CD4-positive, CD25-positive, alpha-beta regulatory T cell (primary cell): Measurements from ENCODE around the gene RNPS1. TPM values are rescaled to one million over a fixed set of nuclear protein-coding genes. Genes with fewer than 3 reads are reported as not detected.

Source experiments
- ATAC-seq, 2 donors: fragments of 150-1000 bp; cut with Tn5 transposase; one replicate each; pipeline ENCODE4 v1.10.0; 2021; ENCODE audit warnings: low read depth in 2 of 2, moderate number of reproducible peaks in 2 of 2, moderate library complexity in 1 of 2
- DNase-seq, 3 donors: peaks; one replicate each; pipeline versions ENCODE4 v3.0.0 to v3.0.0-alpha.2; 2012 to 2022; ENCODE audit warnings: mixed read lengths in 1 of 3
- H3K27ac ChIP-seq: one replicate; pipeline ENCODE4 v1.7.0; 2013; ENCODE audit warnings: mild to moderate bottlenecking, low read length; ENCODE audit not compliant: insufficient read depth, poor library complexity, severe bottlenecking
- H3K27me3 ChIP-seq: one replicate; pipeline ENCODE4 v1.7.0; 2013; ENCODE audit warnings: low read length; ENCODE audit not compliant: control insufficient read depth, insufficient read depth
- H3K36me3 ChIP-seq: one replicate; pipeline ENCODE4 v1.7.0; 2013; ENCODE audit warnings: mild to moderate bottlenecking, low read length, moderate library complexity; ENCODE audit not compliant: control insufficient read depth, insufficient read depth
- H3K4me1 ChIP-seq: 2 replicates; pipeline ENCODE4 v1.7.0; 2013; ENCODE audit warnings: mild to moderate bottlenecking, low read length; ENCODE audit not compliant: insufficient read depth, control insufficient read depth, poor library complexity, severe bottlenecking
- H3K4me3 ChIP-seq: one replicate; pipeline ENCODE4 v1.7.0; 2013; ENCODE audit warnings: low read depth, mild to moderate bottlenecking, low read length, moderate library complexity
- H3K9me3 ChIP-seq, 2 experiments: 1 replicate in 1 of 2; 2 replicates in 1 of 2; pipeline ENCODE4 v1.7.0; 2013; ENCODE audit warnings: low read length in 2 of 2, mild to moderate bottlenecking in 1 of 2, moderate library complexity in 1 of 2; ENCODE audit not compliant: control insufficient read depth in 2 of 2
- H3K27ac Mint-ChIP-seq, 3 donors: one replicate each; pipeline ENCODE4 v1.8.0; 2020 to 2022; ENCODE audit warnings: mild to moderate bottlenecking in 3 of 3, mixed read lengths in 3 of 3, moderate library complexity in 2 of 3
- H3K27me3 Mint-ChIP-seq: one replicate; pipeline ENCODE4 v1.8.0; 2022; ENCODE audit warnings: mild to moderate bottlenecking, mixed read lengths
- H3K36me3 Mint-ChIP-seq: one replicate; pipeline ENCODE4 v1.8.0; 2020; ENCODE audit warnings: mixed read lengths
- H3K4me1 Mint-ChIP-seq, 4 donors: one replicate each; pipeline ENCODE4 v1.8.0; 2020 to 2022; ENCODE audit warnings: mixed read lengths in 4 of 4, mild to moderate bottlenecking in 1 of 4
- H3K4me3 Mint-ChIP-seq, 4 donors: one replicate each; pipeline ENCODE4 v1.8.0; 2020 to 2022; ENCODE audit warnings: mild to moderate bottlenecking in 4 of 4, mixed read lengths in 4 of 4, moderate library complexity in 3 of 4
- H3K9me3 Mint-ChIP-seq, 7 donors: one replicate each; pipeline ENCODE4 v1.8.0; 2020 to 2022; ENCODE audit warnings: mixed read lengths in 7 of 7, mild to moderate bottlenecking in 3 of 7, moderate library complexity in 2 of 7
- polyA plus RNA-seq, 4 donors: library from polyadenylated mRNA; unstranded; fragments of 300-500 nt; fragmentation: Illumina TruSeq; gene quantifications; one replicate each; pipeline ENCODE4 v1.2.3, GENCODE V29; 2021
- total RNA-seq: library from RNA; stranded (reverse); gene quantifications from one replicate; pipeline ENCODE4 v1.2.3, GENCODE V29; 2022

Gene RNPS1
- total and polyA plus RNA-seq, 5 donors from 2014 or later = 189 to 230 (median 212) TPM

- Histone ChIP-seq H3K4me1 (no peaks in the 10 kb centered on the region), H3K36me3 (no peaks in the 10 kb centered on the region), H3K4me3 (no peak overlapping the region), H3K27ac (no peak overlapping the region), H3K27me3 (no peaks in the 10 kb centered on the region), H3K9me3 (no peaks in the 10 kb centered on the region)
- H3K4me3 Mint-ChIP-seq = no peak overlapping the region
- H3K27me3 Mint-ChIP-seq = no peaks in the 10 kb centered on the region
- H3K9me3 Mint-ChIP-seq = no peaks in the 10 kb centered on the region
- no peak for DNase-seq
- H3K4me1 Mint-ChIP-seq = no peaks in the 10 kb centered on the region
- no peak for ATAC-seq
- H3K27ac Mint-ChIP-seq = no peak overlapping the region
- H3K36me3 Mint-ChIP-seq = peaks cover 9% of the 10 kb centered on the region
Observed at GRCh38 chr16:2285731-2286191, 17.8 kb upstream of the RNPS1 start.

GRCh38 chr16:2284797-2285576 is 17.1 kb upstream of the RNPS1 start:
- no peak for DNase-seq
- Histone ChIP-seq H3K9me3 (no peaks in the 10 kb centered on the region), H3K4me1 (no peaks in the 10 kb centered on the region), H3K36me3 (no peaks in the 10 kb centered on the region), H3K27me3 (no peaks in the 10 kb centered on the region), H3K27ac (no peak overlapping the region), H3K4me3 (no peak overlapping the region)
- no peak for ATAC-seq
- Mint-ChIP-seq H3K27me3 (no peaks in the 10 kb centered on the region), H3K27ac (peak overlapping the region in 1 of 3 donors; percentile 45), H3K9me3 (no peaks in the 10 kb centered on the region), H3K36me3 (peaks cover 6% of the 10 kb centered on the region), H3K4me1 (no peaks in the 10 kb centered on the region), H3K4me3 (peak overlapping the region in 1 of 4 donors; percentile 63)

DNA sequence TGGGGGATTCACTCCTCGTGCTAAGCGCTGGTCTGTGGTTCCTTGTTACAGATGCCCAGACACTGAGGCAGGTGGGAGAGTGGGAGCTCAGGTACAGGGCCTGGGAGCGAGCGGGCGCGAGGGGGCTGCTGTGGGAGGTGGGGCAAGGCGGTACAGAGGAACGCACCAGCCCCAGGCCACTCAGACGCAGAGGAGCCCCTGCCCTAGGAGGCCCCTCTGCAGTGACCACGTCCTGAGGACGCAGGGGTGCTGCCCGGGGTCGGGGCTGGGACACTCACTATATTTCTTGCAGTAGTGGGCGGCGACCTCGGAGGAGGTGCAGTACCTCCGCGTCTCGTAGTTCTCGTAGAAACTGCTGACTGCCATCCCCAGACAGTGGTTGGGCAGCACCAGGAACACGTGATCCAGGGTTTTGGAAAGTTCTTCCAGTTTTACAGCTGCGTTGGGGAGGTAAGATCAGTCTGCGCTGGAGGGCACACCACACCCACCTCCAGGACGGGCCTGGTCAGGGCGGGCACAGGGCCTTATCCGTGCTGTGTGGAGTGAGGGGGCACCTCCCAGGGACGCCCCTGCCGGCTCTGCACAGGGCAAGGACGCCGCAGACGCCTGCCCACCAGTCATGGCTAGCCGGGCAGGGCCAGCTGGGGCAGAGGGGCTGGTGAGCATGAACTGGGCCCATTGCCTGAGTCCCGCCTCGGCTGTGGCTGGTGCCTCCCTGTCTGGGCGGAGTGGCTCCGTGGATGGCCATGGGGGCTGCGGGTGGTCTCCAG is 16.3 kb upstream of the RNPS1 start:
- H3K9me3 Mint-ChIP-seq = no peaks in the 10 kb centered on the region
- H3K27ac ChIP-seq = no peak overlapping the region
- H3K36me3 Mint-ChIP-seq = peaks cover 3% of the 10 kb centered on the region
- H3K4me1 ChIP-seq = no peaks in the 10 kb centered on the region
- H3K27me3 ChIP-seq = no peaks in the 10 kb centered on the region
- no peak for DNase-seq
- H3K4me1 Mint-ChIP-seq = no peaks in the 10 kb centered on the region
- H3K27ac Mint-ChIP-seq = no peak overlapping the region
- ATAC-seq = no peak
- no peaks in the 10 kb centered on the region for H3K27me3 Mint-ChIP-seq
- no peaks in the 10 kb centered on the region for H3K9me3 ChIP-seq
- no peaks in the 10 kb centered on the region for H3K36me3 ChIP-seq
- no peak overlapping the region for H3K4me3 Mint-ChIP-seq
- no peak overlapping the region for H3K4me3 ChIP-seq

DNA sequence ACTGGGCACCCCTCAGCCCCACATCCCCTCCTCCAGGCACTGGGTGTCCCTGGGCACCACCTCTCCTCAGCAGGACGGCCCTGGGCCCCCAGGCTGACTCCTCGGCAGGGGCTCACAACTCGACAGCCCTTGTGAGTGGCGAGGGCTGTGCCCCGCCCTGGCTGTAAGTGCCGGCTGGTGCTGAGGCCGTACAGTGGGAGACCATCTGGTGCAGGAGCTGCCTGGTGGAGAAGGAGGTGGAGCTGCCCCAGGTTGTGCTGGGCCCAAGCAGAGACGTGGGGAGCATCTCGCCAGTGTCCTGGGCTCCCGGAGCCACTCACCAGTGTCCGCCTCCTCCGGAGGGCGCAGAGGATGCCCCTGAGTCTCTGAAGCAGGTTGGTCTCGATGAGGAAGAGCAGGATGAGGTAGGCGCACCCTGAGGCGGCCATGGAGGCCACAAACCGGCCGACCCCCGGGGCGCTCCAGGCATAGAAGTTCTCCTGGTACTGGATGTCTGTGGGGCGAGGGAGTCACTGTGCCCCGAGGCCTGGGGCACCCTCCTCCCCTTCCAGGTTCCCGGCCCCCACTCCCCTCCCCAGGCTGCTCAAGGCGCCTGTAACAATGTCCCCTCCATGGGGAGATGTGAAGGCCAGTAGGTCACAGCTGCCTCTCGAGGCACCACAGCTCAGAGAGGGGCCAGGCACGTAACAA is 15.1 kb upstream of the RNPS1 start:
- Histone ChIP-seq H3K4me3 (no peak overlapping the region), H3K4me1 (no peaks in the 10 kb centered on the region), H3K9me3 (no peaks in the 10 kb centered on the region), H3K27ac (no peak overlapping the region), H3K27me3 (no peaks in the 10 kb centered on the region), H3K36me3 (no peaks in the 10 kb centered on the region)
- Mint-ChIP-seq H3K36me3 (peaks cover 3% of the 10 kb centered on the region), H3K9me3 (no peaks in the 10 kb centered on the region), H3K27ac (no peak overlapping the region), H3K27me3 (no peaks in the 10 kb centered on the region), H3K4me3 (no peak overlapping the region), H3K4me1 (no peaks in the 10 kb centered on the region)
- DNase-seq = no peak
- ATAC-seq = no peak

GRCh38 chr16:2282262-2282661 is 14.3 kb upstream of the RNPS1 start:
- H3K36me3 ChIP-seq = no peaks in the 10 kb centered on the region
- Mint-ChIP-seq H3K4me3 (no peak overlapping the region), H3K4me1 (no peaks in the 10 kb centered on the region)

DNA sequence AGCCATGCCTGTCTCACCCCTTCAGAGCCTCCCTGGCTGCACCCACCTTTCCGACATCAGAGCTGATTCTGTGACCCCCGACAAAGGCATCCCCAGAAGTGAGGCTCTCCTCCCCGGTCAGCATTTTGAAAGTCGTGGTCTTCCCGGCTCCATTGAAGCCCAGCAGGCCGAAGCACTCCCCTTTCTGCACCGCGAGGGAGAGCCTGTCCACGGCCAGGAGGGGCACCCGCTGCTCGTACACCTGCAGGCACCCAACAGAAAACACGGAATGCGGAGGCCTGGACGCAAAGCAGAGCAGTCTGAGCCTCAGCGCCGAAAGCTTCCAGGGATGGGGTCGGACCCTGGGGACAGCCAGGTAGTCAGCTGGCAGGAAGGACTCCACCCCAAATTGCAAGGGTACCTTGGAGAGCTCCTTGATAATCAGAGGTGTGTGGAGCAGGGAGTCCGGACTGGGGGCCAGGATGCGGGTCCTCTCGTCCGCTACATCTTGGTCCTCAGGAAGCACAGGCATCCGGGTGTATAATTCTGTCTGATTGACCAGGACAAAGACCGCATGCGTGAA is 13.1 kb upstream of the RNPS1 start:
- Mint-ChIP-seq H3K9me3 (no peaks in the 10 kb centered on the region), H3K27me3 (no peaks in the 10 kb centered on the region)

More at GRCh38 chr16:2282262-2282661, 14.3 kb upstream of the RNPS1 start:
- peaks cover 3% of the 10 kb centered on the region for H3K36me3 Mint-ChIP-seq
- H3K27me3 Mint-ChIP-seq = no peaks in the 10 kb centered on the region
- no peak overlapping the region for H3K27ac ChIP-seq
- H3K27ac Mint-ChIP-seq = no peak overlapping the region
- no peak for DNase-seq
- H3K4me1 ChIP-seq = no peaks in the 10 kb centered on the region
- no peak for ATAC-seq
- H3K9me3 ChIP-seq = no peaks in the 10 kb centered on the region
- H3K4me3 ChIP-seq = no peak overlapping the region
- no peaks in the 10 kb centered on the region for H3K9me3 Mint-ChIP-seq
- H3K27me3 ChIP-seq = no peaks in the 10 kb centered on the region

DNA sequence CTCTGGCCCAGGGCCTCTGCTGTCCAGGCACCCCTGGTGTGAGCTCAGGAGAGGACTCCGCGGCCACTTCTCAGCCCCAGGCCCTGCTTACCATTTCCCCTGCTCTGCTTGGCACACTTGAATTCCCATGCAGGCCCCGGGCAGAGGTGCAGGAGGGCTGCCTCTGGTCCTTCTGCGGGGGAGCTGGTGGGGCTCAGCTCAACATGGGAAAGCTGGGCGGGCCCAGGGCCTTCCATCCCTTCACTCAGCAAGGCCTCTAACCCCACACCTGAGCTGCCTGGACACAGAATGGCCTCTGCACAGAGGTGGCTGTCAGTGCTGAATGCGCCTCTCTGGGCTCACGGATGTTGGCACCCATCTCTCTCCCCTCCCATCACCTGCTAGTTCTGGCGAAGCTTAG is 12.5 kb upstream of the RNPS1 start:
- H3K36me3 ChIP-seq = no peaks in the 10 kb centered on the region
- H3K27ac Mint-ChIP-seq = no peak overlapping the region
- DNase-seq = no peak
- H3K9me3 Mint-ChIP-seq = no peaks in the 10 kb centered on the region
- no peaks in the 10 kb centered on the region for H3K27me3 Mint-ChIP-seq
- no peaks in the 10 kb centered on the region for H3K9me3 ChIP-seq
- no peak overlapping the region for H3K4me3 ChIP-seq
- ATAC-seq = no peak
- no peaks in the 10 kb centered on the region for H3K27me3 ChIP-seq
- H3K4me1 ChIP-seq = no peaks in the 10 kb centered on the region
- no peak overlapping the region for H3K4me3 Mint-ChIP-seq
- no peaks in the 10 kb centered on the region for H3K4me1 Mint-ChIP-seq
- H3K36me3 Mint-ChIP-seq = peaks cover 3% of the 10 kb centered on the region
- H3K27ac ChIP-seq = no peak overlapping the region

More for the DNA sequence above, 13.1 kb upstream of the RNPS1 start:
- no peak overlapping the region for H3K4me3 Mint-ChIP-seq
- Histone ChIP-seq H3K9me3 (no peaks in the 10 kb centered on the region), H3K27ac (no peak overlapping the region), H3K36me3 (no peaks in the 10 kb centered on the region), H3K4me1 (no peaks in the 10 kb centered on the region), H3K27me3 (no peaks in the 10 kb centered on the region), H3K4me3 (no peak overlapping the region)
- ATAC-seq (no peak), DNase-seq (no peak)
- peaks cover 3% of the 10 kb centered on the region for H3K36me3 Mint-ChIP-seq
- H3K27ac Mint-ChIP-seq = no peak overlapping the region
- H3K4me1 Mint-ChIP-seq = no peaks in the 10 kb centered on the region
